Adipocyte (in vitro differentiated cells): ENCODE results near the gene BMP8A.

ENCODE experiments used
- DNase-seq: peaks from one replicate; pipeline ENCODE4 v3.0.0-alpha.2; 2015; ENCODE audit warnings: low read depth
- H3K27me3 ChIP-seq: replicated peaks from 2 replicates; pipeline ENCODE4 v1.7.0; 2013; ENCODE audit warnings: mild to moderate bottlenecking, low read length, moderate library complexity; ENCODE audit not compliant: control insufficient read depth, insufficient read depth
- H3K36me3 ChIP-seq: 2 replicates; pipeline ENCODE4 v1.7.0; 2013; ENCODE audit warnings: low read length, mild to moderate bottlenecking, moderate library complexity; ENCODE audit not compliant: control insufficient read depth, insufficient read depth, severe bottlenecking
- H3K4me1 ChIP-seq: 2 replicates; pipeline ENCODE4 v1.7.0; 2013; ENCODE audit warnings: mild to moderate bottlenecking, low read length, moderate library complexity; ENCODE audit not compliant: control insufficient read depth, insufficient read depth
- H3K4me3 ChIP-seq: 2 replicates; pipeline ENCODE4 v1.7.0; 2013; ENCODE audit warnings: mild to moderate bottlenecking, low read length, moderate library complexity
- H3K9ac ChIP-seq: 2 replicates; pipeline ENCODE4 v1.7.0; 2013; ENCODE audit warnings: mild to moderate bottlenecking, low read length, moderate library complexity
- H3K9me3 ChIP-seq: 2 replicates; pipeline ENCODE4 v1.7.0; 2013; ENCODE audit warnings: mild to moderate bottlenecking, low read length, moderate library complexity; ENCODE audit not compliant: control insufficient read depth

Gene BMP8A

DNA sequence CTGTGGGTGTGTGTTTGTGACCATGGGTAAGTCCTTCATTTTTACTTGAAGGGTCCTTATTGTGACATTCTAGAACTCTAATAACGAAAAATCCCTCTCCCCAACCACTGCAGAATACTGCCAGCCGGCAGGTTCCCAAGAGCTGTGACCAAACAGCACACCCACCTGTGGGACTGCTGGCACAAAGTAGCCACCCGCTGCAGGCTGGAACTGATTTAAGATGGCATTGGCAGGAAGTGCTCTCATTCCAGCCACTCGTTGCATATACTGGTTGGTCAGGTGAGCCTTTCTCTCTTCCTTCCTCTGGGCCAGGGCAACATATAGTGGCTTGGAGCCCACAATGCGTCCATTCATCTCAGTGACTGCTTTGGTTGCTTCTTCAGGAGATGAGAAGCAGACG, 73.5 kb downstream of the BMP8A start:
- H3K27me3 ChIP-seq, result no peaks in the 10 kb centered on the region
- no peaks in the 10 kb centered on the region for H3K9me3 ChIP-seq
- H3K9ac ChIP-seq, result no peak overlapping the region
- no peak for DNase-seq
- no peak overlapping the region for H3K4me3 ChIP-seq
- H3K4me1 ChIP-seq, result no peaks in the 10 kb centered on the region
- peaks cover 97% of the 10 kb centered on the region for H3K36me3 ChIP-seq

DNA sequence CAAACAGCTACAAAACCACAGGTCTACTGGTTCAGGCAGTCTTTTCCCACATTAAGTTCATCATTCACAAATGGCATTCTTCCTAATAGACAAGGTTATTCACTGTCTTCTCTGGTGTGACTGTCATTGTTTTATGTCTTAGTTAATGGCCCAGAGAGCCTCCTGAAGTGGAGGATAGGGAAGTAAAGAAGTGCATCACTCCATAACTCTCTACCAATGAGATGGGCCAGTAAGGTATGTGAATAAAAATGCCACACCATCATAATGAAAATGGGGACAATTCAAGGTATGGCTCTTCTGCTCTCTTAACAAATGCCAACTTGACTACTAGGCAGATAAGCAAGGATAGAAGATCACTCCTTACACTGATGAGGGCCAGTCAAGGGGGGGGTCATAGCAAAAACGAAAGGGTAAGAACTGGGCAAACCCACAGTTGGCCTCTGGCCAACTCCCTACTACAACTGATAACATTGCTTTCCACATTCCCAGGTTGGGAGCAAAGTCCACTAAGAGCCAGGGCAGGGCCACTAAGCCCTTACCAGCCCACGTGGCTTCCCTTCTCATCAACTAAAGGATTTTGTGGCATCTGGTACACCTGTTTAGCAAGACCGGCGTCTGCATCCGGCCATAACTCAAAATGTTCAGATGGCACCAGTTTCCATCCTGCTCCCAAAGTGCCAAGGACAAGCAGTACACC, 75.2 kb downstream of the BMP8A start:
- DNase-seq, result no peak
- H3K4me3 ChIP-seq, result no peak overlapping the region
- peaks cover 97% of the 10 kb centered on the region for H3K36me3 ChIP-seq
- H3K9me3 ChIP-seq, result no peaks in the 10 kb centered on the region
- H3K4me1 ChIP-seq, result no peaks in the 10 kb centered on the region
- H3K27me3 ChIP-seq, result no peaks in the 10 kb centered on the region
- no peak overlapping the region for H3K9ac ChIP-seq

DNA sequence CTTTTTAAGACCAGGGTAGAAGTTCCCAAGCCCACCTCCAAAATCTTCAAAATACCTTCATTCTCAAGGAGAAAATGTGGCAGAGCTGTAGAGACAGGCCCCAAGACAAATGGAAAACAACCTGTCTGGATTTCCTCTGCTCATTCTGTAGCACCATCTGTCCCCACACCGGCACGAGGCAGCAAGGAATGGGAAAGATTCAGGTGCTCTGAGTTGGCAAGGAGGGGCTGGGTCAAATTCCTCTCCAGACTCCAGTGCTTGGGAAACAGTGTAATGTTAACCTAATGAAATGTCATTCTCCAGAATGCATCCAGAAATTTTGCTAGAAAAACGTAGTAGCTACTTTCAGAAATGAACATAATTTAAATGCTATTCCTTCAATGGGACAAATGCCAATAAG, 75.9 kb downstream of the BMP8A start:
- no peaks in the 10 kb centered on the region for H3K27me3 ChIP-seq
- no peaks in the 10 kb centered on the region for H3K4me1 ChIP-seq
- DNase-seq, result no peak
- no peaks in the 10 kb centered on the region for H3K9me3 ChIP-seq
- no peak overlapping the region for H3K4me3 ChIP-seq
- H3K9ac ChIP-seq, result no peak overlapping the region
- H3K36me3 ChIP-seq, result peaks cover 97% of the 10 kb centered on the region

DNA sequence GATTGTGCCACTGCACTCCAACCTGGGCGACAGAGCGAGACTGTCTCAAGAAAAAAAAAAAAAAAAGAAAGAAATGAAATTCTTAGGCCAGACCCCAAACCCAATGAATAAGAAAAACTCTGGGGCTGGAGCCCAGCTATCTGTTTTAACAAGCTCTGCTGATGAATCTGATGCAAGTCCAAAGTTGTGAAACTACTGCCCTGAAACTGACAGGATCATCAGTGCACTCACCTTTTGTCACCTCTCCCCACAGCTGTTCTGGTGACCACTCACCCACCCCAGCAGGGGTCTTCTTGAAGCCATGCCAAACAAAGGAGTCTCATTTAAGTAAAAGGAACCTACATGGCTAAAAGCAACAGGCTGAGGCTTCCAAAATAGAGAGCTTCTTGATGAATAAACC, 76.8 kb downstream of the BMP8A start:
- Histone ChIP-seq H3K4me3 (no peak overlapping the region), H3K9me3 (no peaks in the 10 kb centered on the region), H3K9ac (no peak overlapping the region), H3K36me3 (peaks cover 94% of the 10 kb centered on the region), H3K27me3 (no peaks in the 10 kb centered on the region), H3K4me1 (peaks cover 9% of the 10 kb centered on the region)
- no peak for DNase-seq

DNA sequence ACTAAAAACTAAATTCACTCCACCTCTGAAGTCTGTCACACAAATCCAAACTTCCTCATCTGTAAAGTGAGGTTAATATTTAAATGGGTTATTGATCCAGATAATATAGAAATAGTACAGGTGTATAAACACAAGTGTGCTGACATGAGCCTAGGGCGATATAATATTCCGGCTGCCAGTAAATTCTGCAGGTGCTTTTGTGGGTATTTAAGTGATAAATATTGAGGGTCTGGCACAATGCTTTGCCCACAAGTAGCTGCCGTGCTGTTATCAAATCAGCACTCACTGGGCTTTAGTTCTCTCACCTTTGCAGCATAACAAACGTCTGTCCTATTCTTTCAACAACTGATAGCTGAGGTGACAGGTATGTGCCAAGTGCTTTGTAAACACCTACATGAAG, 77.6 kb downstream of the BMP8A start:
- no peaks in the 10 kb centered on the region for H3K9me3 ChIP-seq
- H3K36me3 ChIP-seq, result peaks cover 86% of the 10 kb centered on the region
- peaks cover 17% of the 10 kb centered on the region for H3K4me1 ChIP-seq
- H3K4me3 ChIP-seq, result no peak overlapping the region
- H3K9ac ChIP-seq, result no peak overlapping the region
- DNase-seq, result no peak
- H3K27me3 ChIP-seq, result no peaks in the 10 kb centered on the region

DNA sequence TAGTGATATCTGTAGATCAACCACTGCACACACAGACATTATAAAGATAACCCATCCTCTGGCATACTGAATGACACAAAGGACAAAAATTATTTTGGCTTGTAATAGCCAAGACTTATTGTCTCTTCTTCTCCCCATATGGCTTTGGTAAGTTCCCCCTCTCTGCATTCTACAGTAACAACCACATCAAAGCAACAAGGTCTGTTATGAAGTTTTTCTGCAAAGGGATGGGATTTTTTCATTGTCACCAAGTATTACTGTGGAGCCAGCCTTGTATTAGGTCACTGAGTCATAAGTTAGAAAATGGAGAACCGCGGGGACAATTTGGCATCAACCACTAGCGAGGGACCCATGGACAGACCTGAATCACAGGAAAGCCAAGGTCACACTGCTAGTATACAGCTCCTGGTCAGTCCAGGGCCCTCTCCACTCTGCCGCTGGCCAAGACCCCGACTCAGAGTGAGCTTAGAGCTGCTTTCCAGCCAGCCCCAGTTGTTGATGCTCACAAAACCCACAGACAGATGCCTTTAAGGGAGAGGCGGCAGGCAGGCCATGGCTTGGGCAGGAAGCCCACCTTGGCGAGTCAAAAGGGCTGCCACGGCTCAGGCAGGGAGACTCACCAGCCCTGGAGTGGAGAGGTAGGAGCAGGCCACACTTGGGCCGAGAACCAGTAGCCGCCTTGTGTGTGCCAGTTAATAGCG, 79.2 kb downstream of the BMP8A start:
- Histone ChIP-seq H3K9ac (no peak overlapping the region), H3K4me3 (no peak overlapping the region), H3K4me1 (peaks cover 29% of the 10 kb centered on the region), H3K36me3 (peaks cover 70% of the 10 kb centered on the region), H3K9me3 (no peaks in the 10 kb centered on the region), H3K27me3 (no peaks in the 10 kb centered on the region)
- no peak for DNase-seq

DNA sequence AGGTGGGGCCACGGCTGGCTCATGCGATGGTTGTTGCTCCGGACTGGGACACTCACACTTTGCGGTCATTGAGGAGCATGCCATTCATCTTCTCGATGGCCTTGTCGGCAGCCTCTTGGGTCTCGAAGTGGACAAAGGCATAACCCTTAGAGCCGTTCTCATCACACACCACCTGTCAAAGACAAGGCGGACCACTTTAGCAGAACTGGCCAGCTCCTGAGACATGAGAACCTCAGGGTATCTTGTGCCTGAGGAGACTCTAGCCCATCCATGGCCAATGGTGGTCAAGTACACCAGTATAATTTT, 79.7 kb downstream of the BMP8A start:
- Histone ChIP-seq H3K36me3 (peaks cover 65% of the 10 kb centered on the region), H3K9ac (no peak overlapping the region), H3K4me1 (peaks cover 29% of the 10 kb centered on the region), H3K27me3 (no peaks in the 10 kb centered on the region), H3K9me3 (no peaks in the 10 kb centered on the region), H3K4me3 (no peak overlapping the region)
- no peak for DNase-seq

DNA sequence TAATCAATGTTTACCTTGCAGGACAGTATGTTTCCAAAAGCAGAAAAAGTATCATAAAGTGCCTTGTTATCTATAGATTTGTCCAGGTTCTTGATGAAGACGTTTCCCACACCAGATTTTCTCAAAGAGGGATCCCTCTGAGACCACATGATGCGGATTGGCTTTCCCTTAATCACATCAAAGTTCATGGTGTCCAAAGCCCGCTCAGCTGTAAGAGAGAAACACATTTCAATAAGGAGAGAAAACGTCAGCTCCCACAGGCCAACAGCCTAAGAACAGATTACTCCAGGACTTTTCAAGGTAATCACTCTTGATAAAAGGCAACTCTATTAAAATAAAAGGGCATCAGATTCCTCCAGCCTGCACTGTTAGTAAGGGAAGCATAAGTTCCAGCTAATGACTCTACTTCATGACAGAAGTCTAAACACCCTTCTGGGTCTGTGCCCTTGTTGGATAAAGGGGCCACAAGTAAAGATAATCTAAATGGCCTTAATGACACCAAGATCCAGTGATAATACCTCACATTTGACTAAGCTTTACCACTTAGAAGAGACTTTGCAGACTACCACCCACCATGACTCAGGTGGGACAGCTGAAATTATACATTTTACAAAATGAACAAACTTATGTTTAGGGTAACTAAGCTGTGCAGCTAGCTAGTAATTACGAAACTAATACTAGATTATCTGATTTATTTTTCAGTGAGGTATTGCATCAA, 81.1 kb downstream of the BMP8A start:
- H3K36me3 ChIP-seq, result peaks cover 51% of the 10 kb centered on the region
- no peaks in the 10 kb centered on the region for H3K27me3 ChIP-seq
- H3K9ac ChIP-seq, result no peak overlapping the region
- DNase-seq, result no peak
- H3K9me3 ChIP-seq, result no peaks in the 10 kb centered on the region
- H3K4me1 ChIP-seq, result peaks cover 29% of the 10 kb centered on the region
- H3K4me3 ChIP-seq, result peak overlapping the region; percentile 98

DNA sequence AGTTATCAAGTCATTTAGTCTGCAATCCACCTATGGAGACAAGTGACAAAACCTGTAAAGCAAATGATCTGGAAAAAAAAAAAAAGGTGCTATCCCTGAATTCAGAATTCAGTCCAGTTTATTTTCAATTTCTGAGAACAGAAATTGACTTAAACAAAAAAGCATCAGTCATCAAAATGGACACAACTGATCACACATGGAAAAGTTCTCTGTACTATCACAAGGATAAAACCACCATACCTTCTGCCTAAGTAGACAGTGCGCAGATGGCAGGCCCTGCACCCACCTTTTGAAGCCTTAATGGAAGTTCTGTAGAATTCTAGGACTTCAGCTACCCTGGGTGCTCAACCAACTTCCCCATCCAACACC, 81.6 kb downstream of the BMP8A start:
- H3K9me3 ChIP-seq, result no peaks in the 10 kb centered on the region

DNA sequence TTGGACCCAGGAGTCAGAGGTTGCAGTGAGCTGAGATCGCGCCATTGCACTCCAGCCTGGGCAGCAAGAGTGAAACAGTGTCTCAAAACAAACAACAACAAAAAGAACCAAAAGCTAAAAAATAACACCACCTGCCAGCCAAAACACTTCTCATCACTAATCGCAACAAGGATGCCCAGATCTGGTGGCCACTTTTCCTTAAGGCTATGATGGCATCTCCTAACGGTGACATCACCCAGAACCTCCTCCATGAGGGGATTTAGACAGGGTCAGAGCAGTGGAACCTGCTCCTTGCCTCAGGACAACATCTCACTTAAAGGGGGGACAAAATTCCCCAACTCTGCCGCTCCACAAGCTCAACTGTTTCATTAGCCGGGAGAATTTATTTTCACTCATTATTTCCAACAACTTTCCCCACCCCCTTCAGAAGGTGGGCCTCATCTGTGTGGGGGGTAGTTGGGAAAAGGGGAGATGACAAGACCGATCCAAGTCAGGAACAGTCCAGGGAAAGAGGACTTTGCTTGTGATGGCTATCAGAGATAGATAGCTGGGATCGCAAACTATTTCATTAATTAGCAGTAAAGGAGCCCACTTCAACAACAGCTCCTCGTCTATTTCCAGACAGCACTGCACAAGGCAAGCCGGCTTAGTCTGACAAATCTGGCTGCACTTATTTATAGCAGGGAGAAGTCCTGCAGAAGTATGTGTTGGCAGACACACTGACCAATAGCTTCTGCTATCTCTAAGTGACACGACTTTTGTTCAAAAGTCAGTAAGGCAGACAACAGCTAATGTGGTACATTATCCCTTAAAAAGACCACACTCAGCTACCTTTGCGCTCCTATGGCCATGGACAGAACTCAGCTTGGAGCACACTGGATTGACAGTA, 82.5 kb downstream of the BMP8A start:
- H3K36me3 ChIP-seq, result peaks cover 39% of the 10 kb centered on the region
- DNase-seq, result peak; percentile 50
- peaks cover 29% of the 10 kb centered on the region for H3K4me1 ChIP-seq
- no peaks in the 10 kb centered on the region for H3K9me3 ChIP-seq
- peak overlapping the region; percentile 98 for H3K4me3 ChIP-seq
- H3K27me3 ChIP-seq, result no peaks in the 10 kb centered on the region
- H3K9ac ChIP-seq, result peak overlapping the region; percentile 92

More for the DNA sequence above, 81.6 kb downstream of the BMP8A start:
- peaks cover 48% of the 10 kb centered on the region for H3K36me3 ChIP-seq
- DNase-seq, result no peak
- H3K9ac ChIP-seq, result no peak overlapping the region
- peaks cover 29% of the 10 kb centered on the region for H3K4me1 ChIP-seq
- H3K4me3 ChIP-seq, result peak overlapping the region; percentile 98
- H3K27me3 ChIP-seq, result no peaks in the 10 kb centered on the region

DNA sequence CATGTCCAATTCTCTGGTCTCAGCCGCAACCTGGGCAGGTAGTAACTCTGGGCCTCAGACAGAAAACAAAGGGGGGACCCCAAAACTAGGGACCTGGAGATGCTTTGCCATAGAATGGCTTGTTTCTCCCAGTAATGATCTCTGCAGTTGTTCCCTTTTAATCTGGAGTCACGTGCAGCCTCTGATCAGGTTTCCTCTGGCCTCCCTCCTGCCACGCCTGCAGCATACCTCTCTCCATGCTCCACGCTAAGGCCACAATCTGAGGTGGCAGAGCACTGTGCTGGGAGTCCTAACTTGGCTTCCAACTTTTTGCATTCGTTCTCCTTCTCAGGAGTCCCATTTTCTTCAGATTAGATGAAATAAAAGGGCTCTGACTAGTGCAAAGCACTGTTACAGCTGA, 83.2 kb downstream of the BMP8A start:
- Histone ChIP-seq H3K36me3 (peaks cover 32% of the 10 kb centered on the region), H3K9me3 (no peaks in the 10 kb centered on the region), H3K4me1 (peaks cover 29% of the 10 kb centered on the region), H3K9ac (peak overlapping the region; percentile 92), H3K4me3 (peak overlapping the region; percentile 98), H3K27me3 (no peaks in the 10 kb centered on the region)
- peak; percentile 54 for DNase-seq
